K562 (cell line): ENCODE results near the gene MATR3. TPM values are rescaled to one million over a fixed set of nuclear protein-coding genes. Genes with fewer than 3 reads are reported as not detected.

Source experiments
- ATAC-seq: fragments of 200-7000 bp; cut with Tn5 transposase; 3 replicates; pipeline ENCODE4 v1.9.1; 2020; ENCODE audit warnings: moderate library complexity
- BruUV-seq: library from RNA; stranded (reverse); fragments of 400-500 nt; replicated peaks from 2 replicates; lab custom pipeline; 2021; lab: Mats Ljungman, UMichigan
- CTCF ChIA-PET: fragments of 300-600 bp; formaldehyde crosslinking; extraction: SDS; loops from one replicate; lab custom pipeline; 2021; ENCODE audit warnings: low intra/inter-chr PET ratio; lab: Yijun Ruan, JAX
- POLR2A ChIA-PET: fragments of 300-600, 350-650 bp; sonication (Branson Sonifier 250); formaldehyde crosslinking; extraction: SDS; loops from one replicate; lab custom pipeline; 2021; ENCODE audit warnings: antibody characterized with exemption, inconsistent platforms; lab: Yijun Ruan, JAX
- DNase-seq, 4 experiments: peaks; one replicate each; pipeline versions ENCODE4 v3.0.0 to v3.0.0-alpha.2; 2011 to 2018; ENCODE audit warnings: low spot score in 3 of 4, mixed read lengths in 3 of 4; ENCODE audit errors: extremely low read depth in 1 of 4
- FAIRE-seq: peaks from 2 replicates; lab custom pipeline; 2011; peaks lifted over from hg19 to GRCh38; lab: Jason Lieb, UNC
- H2AFZ ChIP-seq: 2 replicates; pipeline ENCODE4 v1.6.0; 2011; ENCODE audit warnings: low read depth, low read length, control low read depth, inconsistent platforms
- H3K27ac ChIP-seq: fragments of 200-600 bp; 3 replicates; pipeline ENCODE4 v1.8.0; 2011; ENCODE audit warnings: low read depth, mild to moderate bottlenecking, control low read depth, inconsistent platforms, low read length, moderate library complexity, mixed read lengths; ENCODE audit errors: extremely low read depth
- H3K27me3 ChIP-seq, 2 experiments: fragments of 300-600 bp in 1 of 2; 2 replicates in 1 of 2; 3 replicates in 1 of 2; pipeline versions ENCODE4 v1.6.0 to v1.8.0; 2011; ENCODE audit warnings: inconsistent platforms in 2 of 2, low read length in 2 of 2, mild to moderate bottlenecking in 1 of 2, mixed read lengths in 1 of 2, moderate library complexity in 1 of 2; ENCODE audit not compliant: control insufficient read depth in 2 of 2, insufficient read depth in 2 of 2
- H3K36me3 ChIP-seq: fragments of 300-600 bp; 3 replicates; pipeline ENCODE4 v1.8.0; 2011; ENCODE audit warnings: mild to moderate bottlenecking, low read length, inconsistent platforms; ENCODE audit not compliant: control insufficient read depth, insufficient read depth
- H3K4me1 ChIP-seq, 2 experiments: fragments of 200-600 bp in 1 of 2; replicated peaks in 1 of 2; 2 replicates in 1 of 2; 3 replicates in 1 of 2; pipeline versions ENCODE4 v1.5.1 to v1.8.0; 2011; ENCODE audit warnings: inconsistent platforms in 2 of 2, low read length in 2 of 2, mild to moderate bottlenecking in 1 of 2, mixed read lengths in 1 of 2, moderate library complexity in 1 of 2; ENCODE audit not compliant: control insufficient read depth in 2 of 2, insufficient read depth in 2 of 2
- H3K4me2 ChIP-seq: 2 replicates; pipeline ENCODE4 v1.6.1; 2011; ENCODE audit warnings: low read length, control low read depth, inconsistent platforms, mixed read lengths; ENCODE audit not compliant: insufficient read depth
- H3K4me3 ChIP-seq: fragments of 200-600 bp; sonication (generic), shearing (Covaris generic); 2 replicates; pipeline ENCODE4 v1.5.1; 2016; ENCODE audit warnings: control low read depth, inconsistent platforms
- H3K79me2 ChIP-seq: fragments of 200-600 bp; 3 replicates; pipeline ENCODE4 v1.8.0; 2011; ENCODE audit warnings: low read length, inconsistent platforms; ENCODE audit not compliant: control insufficient read depth, insufficient read depth
- H3K9ac ChIP-seq, 2 experiments: 2 replicates each; pipeline versions ENCODE4 v1.6.0 to v1.6.1; 2011; ENCODE audit warnings: low read depth in 2 of 2, low read length in 2 of 2, control low read depth in 1 of 2, inconsistent platforms in 1 of 2, mild to moderate bottlenecking in 1 of 2, mixed read lengths in 1 of 2; ENCODE audit not compliant: insufficient read depth in 1 of 2
- H3K9me1 ChIP-seq: one replicate; pipeline ENCODE4 v1.6.0; 2011; ENCODE audit warnings: inconsistent platforms, mild to moderate bottlenecking, low read length, moderate library complexity; ENCODE audit not compliant: control insufficient read depth, insufficient read depth
- H3K9me3 ChIP-seq: replicated peaks from 2 replicates; pipeline ENCODE4 v1.5.1; 2011; ENCODE audit warnings: low read depth, low read length, inconsistent platforms; ENCODE audit not compliant: control insufficient read depth, insufficient read depth
- H4K20me1 ChIP-seq: replicated peaks from 2 replicates; pipeline ENCODE4 v1.6.1; 2011; ENCODE audit warnings: low read length, inconsistent platforms, mixed read lengths; ENCODE audit not compliant: control insufficient read depth, insufficient read depth
- ATF6 ChIP-seq: sonication (generic); formaldehyde crosslinking; IDR thresholded peaks from 2 replicates; pipeline ENCODE4 v1.4.0; 2020; ENCODE audit warnings: mild to moderate bottlenecking, missing genetic modification reagents
- C11orf30 ChIP-seq: fragments of 450-650 bp; IDR thresholded peaks from 2 replicates; pipeline ENCODE4 v1.6.1; 2016; ENCODE audit warnings: low read depth, mild to moderate bottlenecking
- MYNN ChIP-seq, 2 experiments: sonication (generic); formaldehyde crosslinking in 1 of 2; IDR thresholded peaks; 2 replicates each; pipeline versions ENCODE4 v1.5.0 to v1.6.1; 2016 to 2020; ENCODE audit warnings: antibody characterized with exemption in 1 of 2, missing genetic modification reagents in 1 of 2
- NFIX ChIP-seq: fragments of 250-450 bp; sonication (Bioruptor Pico); IDR thresholded peaks from 2 replicates; pipeline ENCODE4 v1.4.0; 2020; ENCODE audit warnings: low read depth, mild to moderate bottlenecking, moderate library complexity
- PKNOX1 ChIP-seq: fragments of 450-650 bp; IDR thresholded peaks from 2 replicates; pipeline ENCODE4 v1.6.1; 2016
- PREB ChIP-seq: sonication (generic); formaldehyde crosslinking; IDR thresholded peaks from 2 replicates; pipeline ENCODE4 v1.8.1; 2023; ENCODE audit warnings: mild to moderate bottlenecking, missing genetic modification reagents
- ZBTB33 ChIP-seq: sonication (generic); formaldehyde crosslinking; IDR thresholded peaks from 2 replicates; pipeline ENCODE4 v1.8.1; 2023; ENCODE audit warnings: mild to moderate bottlenecking, missing genetic modification reagents
- ZNF263 ChIP-seq: sonication (generic); formaldehyde crosslinking; IDR thresholded peaks from 2 replicates; pipeline ENCODE4 v1.8.0; 2022; ENCODE audit warnings: mild to moderate bottlenecking, missing genetic modification reagents, borderline replicate concordance
- ZNF316 ChIP-seq: fragments of 450-650 bp; IDR thresholded peaks from 2 replicates; pipeline ENCODE4 v1.6.1; 2016
- WGBS: fragments of 100-300 bp; shearing (Covaris generic); methylation state at CpG from one replicate; pipeline ENCODE4 v1.1.6; 2016; ENCODE audit warnings: low coverage, mixed read lengths; ENCODE audit not compliant: insufficient coverage; ENCODE audit errors: missing lambda C conversion rate; 5-methylcytosine and 5-hydroxymethylcytosine counted together
- in situ Hi-C: fragments of 300-500 bp; cut with MboI; formaldehyde crosslinking; loops from 4 replicates; pipeline ENCODE4 v1.15.0; 2018; ENCODE audit warnings: inconsistent platforms, mixed read lengths
- intact Hi-C: fragments of 100-400 bp; cut with micrococcal nuclease; formaldehyde crosslinking; loops from 2 replicates; pipeline ENCODE4 v1.14.2; 2022
- polyA plus RNA-seq, 8 experiments: library from polyadenylated mRNA; depleted of rRNA in 4 of 8; stranded (reverse) in 5 of 8; unstranded in 3 of 8; fragments of >200 nt; fragmentation: Nextera tagmentation in 2 of 8; fragmentation: Illumina TruSeq in 1 of 8; extraction: Ambion mirVana in 2 of 8; extraction: Trizol in 1 of 8; gene quantifications; 2 replicates each; pipeline versions ENCODE4 v1.2.1 to v1.2.3, GENCODE V29; 2011 to 2014; ENCODE audit warnings: inconsistent platforms in 1 of 8, missing spikeins in 1 of 8
- total RNA-seq, 7 experiments: library from RNA; depleted of rRNA in 6 of 7; stranded (reverse); fragments of >200 nt in 6 of 7; fragmentation: Illumina TruSeq in 2 of 7; extraction: Trizol in 2 of 7; gene quantifications; 2 replicates each; pipeline versions ENCODE4 v1.2.1 to v1.2.3, GENCODE V29; 2011 to 2021; ENCODE audit warnings: low replicate concordance in 1 of 7

Gene MATR3
- total and polyA plus RNA-seq, 9 of the 15 experiments (the other 6 are each of a cell fraction or from before 2014, with no cell fraction given): 150 to 425 (median 263) TPM

GRCh38 chr5:139291051-139291450 lies 2.5 kb upstream of the MATR3 start:
- H3K27ac ChIP-seq: no peak overlapping the region
- H3K36me3 ChIP-seq: peaks cover 14% of the 10 kb centered on the region
- no peak for ATAC-seq
- peaks cover 18% of the 10 kb centered on the region for H4K20me1 ChIP-seq
- 0 out of 2 replicates have a peak, but pooled peaks have one; percentile 13 for TF ChIP-seq C11orf30
- TF ChIP-seq ZNF316: peak; percentile 69
- no peak for TF ChIP-seq ZNF263 (CRISPR knock-in tag)
- no peak for TF ChIP-seq PKNOX1
- no peak for DNase-seq
- CTCF ChIA-PET: no interaction called here
- H3K9me3 ChIP-seq: no peaks in the 10 kb centered on the region
- H3K27me3 ChIP-seq: no peaks in the 10 kb centered on the region
- H2AFZ ChIP-seq: no peak overlapping the region
- H3K9ac ChIP-seq: no peak overlapping the region
- H3K9me1 ChIP-seq: no peaks in the 10 kb centered on the region
- POLR2A ChIA-PET: no interaction called here
- 94% methylated on average over 2 of the region's 2 CpGs for WGBS
- no peak for FAIRE-seq
- peaks cover 29% of the 10 kb centered on the region for H3K79me2 ChIP-seq
- BruUV-seq: no TSS peak
- intact Hi-C loops (no loop called here), in situ Hi-C loops (no loop called here)
- H3K4me1 ChIP-seq: peaks cover 3 to 9% of the 10 kb centered on the region in 2 experiments; a peak in 2 of 5 replicates
- no peak overlapping the region for H3K4me2 ChIP-seq
- no peak overlapping the region for H3K4me3 ChIP-seq

- Histone ChIP-seq H3K4me2 (peak overlapping the region; percentile 96), H3K36me3 (peaks cover 24% of the 10 kb centered on the region), H3K9ac (peak overlapping the region; percentile 99 to 100), H3K79me2 (peaks cover 50% of the 10 kb centered on the region), H3K9me1 (no peaks in the 10 kb centered on the region), H2AFZ (peak overlapping the region; percentile 93), H3K4me3 (peak overlapping the region; percentile 88), H3K27ac (peak overlapping the region; percentile 99), H3K4me1 (peaks cover 14 to 21% of the 10 kb centered on the region in 2 experiments; a peak in 4 of 5 replicates), H3K9me3 (no peaks in the 10 kb centered on the region), H3K27me3 (no peaks in the 10 kb centered on the region), H4K20me1 (peaks cover 39% of the 10 kb centered on the region)
- 26% methylated on average over 11 of the region's 11 CpGs for WGBS
- BruUV-seq: TSS peak; percentile 92
- ChIA-PET CTCF (interaction anchor here (0.6 kb wide), 1 partner anchor 41 kb away, joined by 3 read pairs; no protein-coding TSS in a partner anchor), POLR2A (interaction anchor here (0.6 to 6.9 kb wide), 15 partner anchors 9 to 837 kb away, joined by 3 to 105 read pairs (median 5); partner anchors contain the start of genes PAIP2 and SLC23A1)
- no peak for DNase-seq
- intact Hi-C loops: loop anchor here (1.0 kb wide), 1 partner anchor 19 kb away; no protein-coding TSS in a partner anchor
- no peak for ATAC-seq
- in situ Hi-C loops: no loop called here
- FAIRE-seq: no peak
- TF ChIP-seq NFIX (no peak), ATF6 (CRISPR knock-in tag) (0 out of 2 replicates have a peak, but pooled peaks have one; percentile 50), MYNN (IDR thresholded peaks at IDR 0.05) (no peak), MYNN (CRISPR knock-in tag; IDR thresholded peaks at IDR 0.05) (no peak), PREB (CRISPR knock-in tag) (no peak), ZBTB33 (CRISPR knock-in tag) (peak; percentile 73)
Observed at GRCh38 chr5:139293202-139293506, 386 bp upstream of the MATR3 start.
